Astrocyte (in vitro differentiated cells and primary cell): ENCODE data around the gene NAA50.

Experiments
- CTCF ChIP-seq: IDR thresholded peaks from 2 replicates; pipeline ENCODE4 v1.5.1; 2011; ENCODE audit warnings: low read depth, mild to moderate bottlenecking, inconsistent platforms, low read length, moderate library complexity; ENCODE audit not compliant: insufficient read depth
- EZH2 ChIP-seq: IDR thresholded peaks from 2 replicates; pipeline ENCODE4 v1.6.1; 2012; ENCODE audit warnings: mild to moderate bottlenecking, low read length, inconsistent platforms; ENCODE audit not compliant: insufficient read depth

DNA sequence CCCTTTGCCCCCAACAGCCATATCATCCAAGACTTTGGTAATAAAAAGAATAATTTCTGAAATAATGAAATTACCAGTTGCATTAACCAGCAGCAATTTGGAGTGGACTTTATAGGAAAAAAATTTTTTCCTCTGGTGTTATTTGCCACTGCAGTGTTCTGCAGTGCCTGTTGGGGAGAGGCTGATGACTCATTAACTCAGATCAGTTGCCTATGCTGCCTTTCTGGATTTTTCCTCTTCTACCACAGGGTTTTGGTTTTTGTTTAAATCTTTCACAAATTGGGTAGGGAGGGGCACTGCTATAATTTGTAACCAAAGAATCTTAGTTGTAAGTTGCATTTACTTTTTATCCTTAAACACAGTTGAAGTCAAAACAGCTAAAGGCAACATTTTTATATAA lies 23.5 kb upstream of the NAA50 start:
- TF ChIP-seq CTCF (no peak), EZH2 (no peak)
